Measurements from ENCODE around the gene FRG2C. TPM values are rescaled to one million over a fixed set of nuclear protein-coding genes. Genes with fewer than 3 reads are reported as not detected.

FRG2C gene
- total RNA-seq, 1 donor from 2014 or later = not detected

Small RNAs within 50 kb of the gene (small RNA-seq; reads per million reads assigned to genes)
- not detected for gene AC108724.2 (ENCODE audit: low replicate concordance)

Other genes starting within 250 kb of the FRG2C start
- gene ZNF717, start 121.2 kb downstream of the FRG2C start, total RNA-seq = 14.8 TPM

Data from temporal lobe (tissue), 2 donors.